Measurements from ENCODE around the gene LRRC34.

LRRC34 gene

GRCh38 chr3:169769287-169770181 lies 43.2 kb downstream of the LRRC34 start, which contains the start of gene ACTRT3:
Gene ACTRT3, minus strand, starts transcription at chr3:169769561. Its CDS starts 41 bp downstream, at chr3:169769520.
- peak; percentile 34 to 42 for DNase-seq (ENCODE audit: low read depth in 1 of 2, low spot score in 1 of 2)

DNA sequence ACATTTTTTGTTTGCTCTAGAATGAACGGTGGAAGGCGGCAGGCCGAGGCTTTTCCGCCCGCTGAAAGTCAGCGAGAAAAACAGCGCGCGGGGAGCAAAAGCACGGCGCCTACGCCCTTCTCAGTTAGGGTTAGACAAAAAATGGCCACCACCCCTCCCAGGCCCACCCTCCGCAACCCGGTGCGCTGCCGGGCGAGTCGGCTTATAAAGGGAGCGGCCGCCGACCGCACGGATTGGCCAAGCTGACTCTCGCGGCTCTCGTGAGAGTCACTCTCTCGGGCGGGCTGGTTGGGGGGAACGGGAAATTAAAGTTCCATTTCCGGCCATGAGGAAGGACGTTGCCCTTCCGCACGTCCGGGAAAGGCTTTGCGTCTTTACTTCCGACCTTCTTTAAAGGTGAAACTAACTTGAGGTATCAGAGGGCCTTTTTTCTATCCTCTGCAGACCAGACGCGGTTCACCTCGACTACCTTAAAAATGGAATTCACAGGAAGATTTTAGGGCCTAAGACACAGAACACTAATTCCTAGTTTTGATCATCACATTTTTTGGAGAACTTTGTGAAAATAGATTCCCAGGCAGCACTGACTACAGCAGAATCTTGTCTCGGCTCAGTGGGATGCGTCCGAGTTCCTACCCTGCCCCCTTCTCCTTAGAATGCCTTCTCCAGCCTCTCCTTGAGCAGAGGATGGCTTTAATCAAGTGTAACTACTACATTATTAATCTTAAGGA lies 47.7 kb downstream of the LRRC34 start, which contains the start of gene TERC:
Gene TERC (minus strand): TSS at position 179 of the 731 bp plus-strand sequence.
- peak; percentile 83 to 89 for DNase-seq (ENCODE audit: low read depth in 1 of 2, low spot score in 1 of 2)

GRCh38 chr3:169764312-169764881 lies 48.3 kb downstream of the LRRC34 start:
- DNase-seq (ENCODE audit: low read depth in 1 of 2, low spot score in 1 of 2): peak; percentile 36 to 42

- no peak for DNase-seq (ENCODE audit: low read depth in 1 of 2, low spot score in 1 of 2)
Observed at GRCh38 chr3:169760479-169760878, 52.2 kb downstream of the LRRC34 start.

DNA sequence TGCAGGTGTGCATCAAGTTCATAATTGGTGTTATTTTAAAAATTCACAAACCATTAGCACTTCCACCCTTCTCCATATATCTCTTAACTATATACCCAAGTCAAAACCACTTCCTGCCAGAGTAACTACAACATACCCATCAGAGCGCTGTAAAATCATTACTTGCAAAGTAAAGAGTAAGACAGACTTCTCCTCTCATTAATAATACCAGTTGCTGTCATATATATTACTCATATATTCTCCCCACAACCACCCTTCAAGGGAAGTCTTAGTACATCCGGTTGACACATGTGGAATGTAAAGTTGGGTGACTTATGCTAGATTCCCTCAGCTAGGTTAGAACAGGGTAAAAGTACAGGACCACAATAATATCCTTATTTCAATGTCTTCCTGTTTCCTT lies 53.4 kb downstream of the LRRC34 start:
- DNase-seq (ENCODE audit: low read depth in 1 of 2, low spot score in 1 of 2): no peak

GRCh38 chr3:169758359-169758994 lies 54.2 kb downstream of the LRRC34 start:
- no peak for DNase-seq (ENCODE audit: low read depth in 1 of 2, low spot score in 1 of 2)

DNA sequence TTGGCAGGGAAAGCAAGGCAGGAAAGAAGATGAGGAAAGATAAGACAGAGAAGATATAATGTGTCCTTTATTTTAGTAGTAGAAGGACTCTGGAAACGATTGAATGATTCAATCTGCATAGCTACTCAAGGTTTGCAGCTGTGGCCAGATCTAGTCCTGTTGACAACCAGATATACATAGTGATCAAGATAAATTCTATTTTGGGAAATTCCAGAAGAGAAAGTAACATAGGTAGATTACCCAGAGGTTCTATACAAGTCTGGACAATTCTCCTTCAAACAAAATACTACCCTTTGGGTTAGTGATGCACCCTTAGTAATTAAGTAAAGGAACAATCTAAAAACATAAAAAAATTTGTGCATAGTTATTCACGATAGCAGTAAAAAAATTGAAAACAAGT lies 57.2 kb downstream of the LRRC34 start:
- DNase-seq (ENCODE audit: low read depth in 1 of 2, low spot score in 1 of 2): no peak

GRCh38 chr3:169754711-169755110 lies 58.0 kb downstream of the LRRC34 start:
- DNase-seq (ENCODE audit: low read depth in 1 of 2, low spot score in 1 of 2): no peak

GRCh38 chr3:169751875-169752274 lies 60.8 kb downstream of the LRRC34 start:
- DNase-seq (ENCODE audit: low read depth in 1 of 2, low spot score in 1 of 2): no peak

GRCh38 chr3:169750665-169751064 lies 62.0 kb downstream of the LRRC34 start:
- no peak for DNase-seq (ENCODE audit: low read depth in 1 of 2, low spot score in 1 of 2)

DNA sequence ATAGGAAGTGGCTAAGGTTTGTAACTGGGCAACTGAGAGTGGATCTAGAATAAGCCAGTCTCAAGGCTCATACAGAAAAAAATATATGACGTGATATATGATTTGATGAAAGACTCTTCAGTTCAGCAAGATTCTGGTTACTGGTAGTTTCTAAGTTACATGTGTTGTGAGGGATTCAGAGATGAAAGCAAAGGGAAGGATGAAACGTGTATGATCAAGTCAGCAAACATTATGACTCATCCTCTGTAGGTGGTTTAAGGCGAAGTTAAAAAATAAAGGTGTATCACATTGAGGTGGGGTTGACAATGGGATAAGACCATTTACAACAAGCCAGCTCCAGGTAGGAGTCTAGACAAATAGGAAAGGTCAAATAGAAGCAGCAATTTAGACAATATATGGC lies 64.0 kb downstream of the LRRC34 start:
- DNase-seq (ENCODE audit: low read depth in 1 of 2, low spot score in 1 of 2): no peak

DNA sequence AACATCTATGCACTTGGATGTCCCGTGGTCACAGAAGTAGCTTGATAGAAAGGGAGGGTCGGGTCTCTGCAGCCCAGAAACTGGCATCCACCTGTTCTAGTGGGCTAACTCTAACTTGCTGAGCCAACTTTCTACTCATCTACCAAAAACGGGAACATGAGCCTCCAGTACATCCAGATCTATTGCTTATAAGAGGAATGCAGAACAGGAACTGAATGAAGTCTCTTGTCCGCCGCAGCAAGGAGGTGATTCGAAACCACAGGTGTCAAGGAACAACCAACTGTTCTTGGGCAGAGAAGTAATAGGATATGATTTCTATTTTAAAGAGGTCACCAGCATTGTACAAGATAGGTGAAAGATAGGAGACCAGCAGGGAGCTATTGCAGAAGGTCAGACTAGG lies 65.8 kb downstream of the LRRC34 start:
- no peak for DNase-seq (ENCODE audit: low read depth in 1 of 2, low spot score in 1 of 2)

DNA sequence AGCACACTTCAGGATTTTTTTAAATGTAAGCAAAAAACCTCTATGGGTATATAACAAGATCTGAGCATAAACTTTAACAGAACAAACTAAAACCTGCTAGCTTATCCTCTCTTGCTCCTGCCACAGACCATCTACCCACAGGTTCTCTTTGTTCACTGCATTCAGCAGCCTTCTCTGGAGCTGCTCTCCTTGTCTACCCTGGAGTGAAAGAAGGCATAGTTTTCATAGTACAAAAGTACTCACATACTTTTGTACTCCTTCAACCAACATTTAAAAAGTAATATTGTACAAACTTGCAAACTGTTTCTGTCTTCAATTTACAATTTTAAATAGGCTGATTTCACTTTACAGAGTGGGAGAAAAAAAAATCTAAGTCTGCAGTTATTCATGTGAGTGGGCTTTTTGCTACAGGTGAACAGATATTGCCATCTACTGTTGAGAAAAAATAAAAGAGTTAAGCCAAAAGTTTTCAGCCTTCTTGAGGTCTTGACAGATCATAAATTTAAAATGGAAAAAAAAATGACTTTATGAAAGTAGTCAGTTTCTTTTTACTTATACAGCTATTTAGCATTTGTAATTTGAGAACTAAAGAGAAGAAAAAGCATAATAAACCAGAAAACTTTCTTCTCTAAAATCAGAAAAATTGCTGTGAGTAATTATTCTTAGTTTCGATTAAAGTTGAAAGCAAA lies 68.2 kb downstream of the LRRC34 start:
- DNase-seq (ENCODE audit: low read depth in 1 of 2, low spot score in 1 of 2): no peak

Data from stimulated activated CD4-positive, alpha-beta T cell treated with anti-CD3 and anti-CD28 coated beads, Interleukin-15, amount 100 ng/mL, for 1 hour (primary cell).